Activated B cell treated with CpG ODN at 0.5 μM for 24 hours (primary cell): Measurements from ENCODE around the gene OSBPL10. TPM values are rescaled to one million over a fixed set of nuclear protein-coding genes. Genes with fewer than 3 reads are reported as not detected.

ENCODE experiments used
- ATAC-seq: fragments of 200-7000 bp; cut with Tn5 transposase; one replicate; pipeline ENCODE4 v1.10.0; 2021; ENCODE audit warnings: low read depth, mild to moderate bottlenecking, moderate library complexity
- CTCF ChIA-PET: fragments of 350-600 bp; sonication (Branson Sonifier 250); formaldehyde crosslinking; loops from one replicate; lab custom pipeline; 2021; ENCODE audit warnings: antibody characterized with exemption; lab: Charles Lee
- POLR2A ChIA-PET: fragments of 350-600 bp; sonication (Branson Sonifier 250); formaldehyde crosslinking; loops from one replicate; lab custom pipeline; 2021; ENCODE audit warnings: antibody characterized with exemption; lab: Charles Lee
- DNase-seq: peaks from one replicate; pipeline ENCODE4 v3.0.0; 2022
- H3K27ac Mint-ChIP-seq: one replicate; pipeline ENCODE4 v1.8.0; 2020; ENCODE audit warnings: mixed read lengths
- H3K27me3 Mint-ChIP-seq: one replicate; pipeline ENCODE4 v1.8.0; 2021; ENCODE audit warnings: mixed read lengths
- H3K36me3 Mint-ChIP-seq: one replicate; pipeline ENCODE4 v1.8.0; 2021; ENCODE audit warnings: low read depth, mixed read lengths
- H3K4me1 Mint-ChIP-seq: one replicate; pipeline ENCODE4 v1.8.0; 2021; ENCODE audit warnings: mixed read lengths
- H3K4me3 Mint-ChIP-seq: one replicate; pipeline ENCODE4 v1.8.0; 2020; ENCODE audit warnings: mild to moderate bottlenecking, mixed read lengths
- H3K9me3 Mint-ChIP-seq: one replicate; pipeline ENCODE4 v1.8.0; 2020; ENCODE audit warnings: mixed read lengths
- intact Hi-C: fragments of 100-400 bp; cut with micrococcal nuclease; formaldehyde crosslinking; loops from one replicate; pipeline ENCODE4 v1.15.1; 2024
- total RNA-seq: library from RNA; stranded (reverse); gene quantifications from 2 replicates; pipeline ENCODE4 v1.2.3, GENCODE V29; 2022
- TF ChIP-seq, protein P1 (sequence below): fragments of 200-600 bp; IDR thresholded peaks from one replicate; pipeline ENCODE4 v1.8.0; 2022; ENCODE audit warnings: antibody characterized with exemption, mild to moderate bottlenecking

The OSBPL10 gene
- total RNA-seq, 1 donor from 2014 or later = 137 TPM

DNA sequence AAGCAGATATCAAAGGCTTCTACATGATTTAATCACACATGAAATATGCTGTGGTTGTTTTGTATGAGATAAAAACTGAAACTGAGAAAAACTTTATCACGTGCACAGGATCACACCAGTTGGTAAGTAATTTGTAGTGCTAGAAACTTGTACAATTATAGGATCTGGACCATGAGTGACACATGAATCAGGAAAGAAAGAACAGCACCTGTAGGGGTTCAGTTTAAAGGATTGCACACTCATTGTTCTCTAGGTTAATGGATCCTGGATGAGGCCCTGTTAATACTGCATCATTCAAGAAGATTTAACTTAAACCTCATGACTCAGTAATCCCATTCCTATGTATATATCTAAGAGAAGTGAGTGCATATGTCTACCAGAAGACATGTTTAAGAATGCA lies 360.4 kb downstream of the OSBPL10 start:
- ChIA-PET POLR2A (no interaction called here), CTCF (no interaction called here)
- TF ChIP-seq, protein P1, sequence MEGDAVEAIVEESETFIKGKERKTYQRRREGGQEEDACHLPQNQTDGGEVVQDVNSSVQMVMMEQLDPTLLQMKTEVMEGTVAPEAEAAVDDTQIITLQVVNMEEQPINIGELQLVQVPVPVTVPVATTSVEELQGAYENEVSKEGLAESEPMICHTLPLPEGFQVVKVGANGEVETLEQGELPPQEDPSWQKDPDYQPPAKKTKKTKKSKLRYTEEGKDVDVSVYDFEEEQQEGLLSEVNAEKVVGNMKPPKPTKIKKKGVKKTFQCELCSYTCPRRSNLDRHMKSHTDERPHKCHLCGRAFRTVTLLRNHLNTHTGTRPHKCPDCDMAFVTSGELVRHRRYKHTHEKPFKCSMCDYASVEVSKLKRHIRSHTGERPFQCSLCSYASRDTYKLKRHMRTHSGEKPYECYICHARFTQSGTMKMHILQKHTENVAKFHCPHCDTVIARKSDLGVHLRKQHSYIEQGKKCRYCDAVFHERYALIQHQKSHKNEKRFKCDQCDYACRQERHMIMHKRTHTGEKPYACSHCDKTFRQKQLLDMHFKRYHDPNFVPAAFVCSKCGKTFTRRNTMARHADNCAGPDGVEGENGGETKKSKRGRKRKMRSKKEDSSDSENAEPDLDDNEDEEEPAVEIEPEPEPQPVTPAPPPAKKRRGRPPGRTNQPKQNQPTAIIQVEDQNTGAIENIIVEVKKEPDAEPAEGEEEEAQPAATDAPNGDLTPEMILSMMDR = no peak
- Mint-ChIP-seq H3K27ac (no peak overlapping the region), H3K27me3 (no peaks in the 10 kb centered on the region), H3K4me1 (peaks cover 36% of the 10 kb centered on the region), H3K4me3 (no peak overlapping the region), H3K36me3 (peaks cover 64% of the 10 kb centered on the region), H3K9me3 (no peaks in the 10 kb centered on the region)
- DNase-seq (no peak), ATAC-seq (no peak)
- intact Hi-C loops = no loop called here

DNA sequence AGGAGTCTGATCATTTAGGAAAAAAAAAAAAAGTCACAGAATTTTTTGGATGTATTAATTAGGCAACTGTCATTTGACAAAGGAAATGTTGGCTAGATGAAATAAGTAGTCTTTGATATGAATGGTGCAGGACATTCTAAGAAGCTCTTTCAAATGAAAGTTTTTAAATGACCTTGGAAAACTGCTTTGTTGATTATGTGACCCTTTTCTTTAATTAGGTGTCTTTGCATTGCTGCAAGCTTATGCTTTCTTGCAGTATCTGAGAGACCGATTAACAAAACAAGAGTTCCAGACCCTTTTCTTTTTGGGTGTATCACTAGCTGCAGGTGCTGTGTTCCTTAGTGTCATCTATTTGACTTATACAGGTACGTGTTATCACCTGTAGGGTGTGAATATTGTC lies 364.4 kb downstream of the OSBPL10 start:
- H3K36me3 Mint-ChIP-seq = peaks cover 58% of the 10 kb centered on the region
- ChIA-PET CTCF (no interaction called here), POLR2A (interaction anchor here (0.7 kb wide), 1 partner anchor 136 kb away, joined by 5 read pairs; no protein-coding TSS in a partner anchor)
- no peaks in the 10 kb centered on the region for H3K9me3 Mint-ChIP-seq
- intact Hi-C loops = loop anchor here (1.0 kb wide), 1 partner anchor 10 kb away; no protein-coding TSS in a partner anchor
- H3K27ac Mint-ChIP-seq = no peak overlapping the region
- H3K4me1 Mint-ChIP-seq = peaks cover 19% of the 10 kb centered on the region
- no peaks in the 10 kb centered on the region for H3K27me3 Mint-ChIP-seq
- no peak overlapping the region for H3K4me3 Mint-ChIP-seq
- ATAC-seq = no peak
- DNase-seq = no peak
- TF ChIP-seq, protein P1 = no peak

DNA sequence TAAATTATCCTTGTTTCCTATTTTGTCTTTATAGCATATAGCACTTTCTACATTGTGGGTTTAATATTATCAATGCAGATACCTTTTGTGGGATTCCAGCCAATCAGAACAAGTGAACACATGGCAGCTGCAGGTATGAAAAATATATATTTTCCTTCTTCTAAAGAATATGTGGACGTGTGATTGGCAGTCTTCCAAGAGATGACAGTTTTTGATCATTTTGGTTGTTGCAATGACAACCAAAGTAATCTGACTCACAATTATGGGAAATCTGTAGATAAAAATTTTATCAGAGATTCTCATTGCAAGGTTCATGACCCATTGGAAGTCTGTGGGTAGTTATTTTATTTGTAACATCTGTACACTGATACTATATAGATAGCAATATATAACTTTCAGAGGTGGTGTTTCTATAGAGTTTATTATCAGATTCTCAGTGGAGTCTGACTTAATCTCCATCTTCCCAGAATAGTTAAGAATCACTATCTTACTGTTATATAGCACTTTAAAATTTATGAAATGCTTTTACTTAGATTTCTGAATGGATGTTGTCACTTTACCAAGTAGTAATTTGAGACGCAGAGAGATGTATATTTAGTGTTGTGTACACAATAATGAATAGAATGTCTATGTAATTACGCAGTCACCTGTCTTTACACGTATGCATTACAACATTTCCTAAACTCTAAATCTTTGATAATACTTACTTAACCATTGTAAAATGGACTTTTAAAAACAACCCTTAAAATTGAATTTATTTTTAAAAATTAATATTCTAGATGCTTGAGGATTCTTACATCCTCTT lies 365.8 kb downstream of the OSBPL10 start:
- Mint-ChIP-seq H3K9me3 (no peaks in the 10 kb centered on the region), H3K36me3 (peaks cover 46% of the 10 kb centered on the region), H3K4me1 (peaks cover 17% of the 10 kb centered on the region), H3K27me3 (no peaks in the 10 kb centered on the region), H3K27ac (no peak overlapping the region), H3K4me3 (no peak overlapping the region)
- TF ChIP-seq, protein P1 = no peak
- intact Hi-C loops = no loop called here
- ChIA-PET POLR2A (no interaction called here), CTCF (no interaction called here)
- DNase-seq = no peak
- ATAC-seq = no peak

DNA sequence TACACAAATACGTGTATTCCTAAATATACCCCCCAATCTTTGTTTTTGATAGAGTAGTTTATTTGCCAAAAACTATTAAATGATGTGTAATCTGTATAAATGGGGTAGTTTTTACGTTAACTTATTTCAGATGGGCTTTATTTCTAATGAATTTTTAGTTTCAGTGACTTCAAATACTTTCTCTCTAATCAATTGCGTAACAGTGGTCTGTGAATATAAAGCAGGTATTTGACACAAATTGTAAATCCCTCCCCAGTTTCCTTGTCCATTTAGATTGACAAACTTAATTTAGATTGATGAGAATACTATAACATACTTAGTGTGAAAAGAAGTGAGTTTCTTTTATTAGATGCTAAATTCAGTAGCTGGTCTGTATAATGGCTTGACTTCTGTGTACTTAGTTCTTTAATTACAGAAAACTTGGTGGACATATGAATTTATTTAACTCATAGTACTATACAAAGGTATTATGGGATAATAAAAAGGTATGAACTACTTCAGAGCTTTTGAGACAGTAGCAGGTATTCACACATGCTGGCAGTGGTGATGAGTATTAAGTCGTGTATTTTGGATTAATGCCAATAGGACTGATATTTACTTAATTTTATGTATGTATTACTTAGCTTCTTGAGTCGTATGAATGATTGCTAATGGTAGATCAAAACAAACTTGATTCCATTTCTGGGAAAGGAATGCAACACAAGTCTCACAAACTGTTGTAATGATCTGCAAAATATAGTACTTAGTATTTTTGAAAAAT lies 366.7 kb downstream of the OSBPL10 start:
- no peak for ATAC-seq
- CTCF ChIA-PET = interaction anchor here (1.4 kb wide), 1 partner anchor 358 kb away, joined by 3 read pairs; no protein-coding TSS in a partner anchor
- Mint-ChIP-seq H3K36me3 (peaks cover 48% of the 10 kb centered on the region), H3K27me3 (no peaks in the 10 kb centered on the region), H3K4me1 (peaks cover 17% of the 10 kb centered on the region), H3K27ac (no peak overlapping the region), H3K9me3 (no peaks in the 10 kb centered on the region), H3K4me3 (no peak overlapping the region)
- POLR2A ChIA-PET = no interaction called here
- intact Hi-C loops = no loop called here
- DNase-seq = no peak
- TF ChIP-seq, protein P1 = no peak

DNA sequence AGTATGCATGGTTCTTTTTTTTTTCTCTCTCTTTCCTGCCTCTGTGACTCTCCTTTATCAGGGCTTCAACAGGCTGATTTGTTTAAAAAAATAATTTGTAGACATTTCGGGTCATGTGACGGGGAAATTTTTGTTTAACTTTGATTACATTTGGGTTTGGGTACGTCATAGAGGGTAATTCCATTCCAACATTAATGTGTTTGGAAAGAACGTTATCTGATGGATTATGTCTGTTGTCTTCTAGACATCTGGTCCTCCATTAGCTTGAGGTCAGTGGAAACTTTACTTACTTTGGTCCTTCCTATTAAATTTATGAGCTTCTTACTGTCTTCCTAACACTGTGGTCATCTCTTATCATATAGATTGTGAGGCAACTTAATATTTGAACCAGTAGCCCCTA lies 367.4 kb downstream of the OSBPL10 start:
- H3K27ac Mint-ChIP-seq = no peak overlapping the region
- DNase-seq (no peak), ATAC-seq (no peak)
- intact Hi-C loops = no loop called here
- ChIA-PET CTCF (interaction anchor here (1.4 kb wide), 1 partner anchor 358 kb away, joined by 3 read pairs; no protein-coding TSS in a partner anchor), POLR2A (no interaction called here)
- TF ChIP-seq, protein P1 = no peak
- H3K36me3 Mint-ChIP-seq = peaks cover 48% of the 10 kb centered on the region
- H3K4me3 Mint-ChIP-seq = no peak overlapping the region
- no peaks in the 10 kb centered on the region for H3K9me3 Mint-ChIP-seq
- H3K4me1 Mint-ChIP-seq = peaks cover 17% of the 10 kb centered on the region
- no peaks in the 10 kb centered on the region for H3K27me3 Mint-ChIP-seq
